ENCODE measurements around the gene MMP26. TPM values are rescaled to one million over a fixed set of nuclear protein-coding genes. Genes with fewer than 3 reads are reported as not detected.

Gene MMP26
- total and polyA plus RNA-seq, 10 of the 15 experiments (the other 5 are each of a cell fraction or from before 2014, with no cell fraction given) = not detected

DNA sequence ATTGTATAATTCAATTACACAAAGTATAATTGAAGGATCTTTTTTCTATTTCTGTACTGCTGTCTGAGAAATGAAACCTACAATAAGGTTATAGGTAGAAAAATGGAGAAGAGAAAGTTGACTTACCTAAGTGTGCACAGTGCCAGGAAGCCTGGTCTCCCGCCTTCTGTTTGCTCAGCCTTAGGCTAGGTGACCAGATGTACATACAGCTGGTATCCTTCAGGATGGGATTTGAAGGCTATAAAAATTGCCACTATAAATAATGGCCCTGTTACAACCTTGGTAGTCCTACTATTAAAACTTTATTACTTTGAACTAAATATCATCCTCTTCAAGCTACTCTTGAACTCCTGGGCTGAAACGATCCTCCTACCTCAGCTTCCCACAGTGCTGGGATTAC, 26.6 kb upstream of the MMP26 start:
- in situ Hi-C loops (cut with MboI) = no loop called here
- POLR2A ChIA-PET = no interaction called here
- Histone ChIP-seq H4K20me1 (ENCODE audit: control insufficient read depth, insufficient read depth) (no peaks in the 10 kb centered on the region), H3K4me2 (ENCODE audit: control insufficient read depth, insufficient read depth) (no peak overlapping the region), H2AFZ (ENCODE audit: control insufficient read depth, low read depth, low read length) (no peak overlapping the region), H3K4me1 (ENCODE audit: control insufficient read depth, insufficient read depth, low read length) (no peaks in the 10 kb centered on the region), H3K27ac (ENCODE audit: control insufficient read depth, insufficient read depth) (no peak overlapping the region), H3K36me3 (ENCODE audit: control insufficient read depth in 2 of 2, insufficient read depth in 2 of 2, low read length in 1 of 2) (no peaks in the 10 kb centered on the region; a peak in 1 of 4 replicates), H3K9me3 (replicated peaks; ENCODE audit: control insufficient read depth, insufficient read depth, low read length) (no peaks in the 10 kb centered on the region), H3K79me2 (ENCODE audit: control insufficient read depth, insufficient read depth, low read length) (no peaks in the 10 kb centered on the region), H3K9ac (ENCODE audit: control insufficient read depth, insufficient read depth, low read length) (no peak overlapping the region), H3K4me3 (no peak overlapping the region), H3K27me3 (replicated peaks in 1 of 2; ENCODE audit: control insufficient read depth in 2 of 2, insufficient read depth in 2 of 2, low read length in 1 of 2) (no peaks in the 10 kb centered on the region)
- CTCF ChIA-PET = no interaction called here
- no peak for ATAC-seq
- no peak for TF ChIP-seq ASH2L (IDR thresholded peaks at IDR 0.05; ENCODE audit: borderline replicate concordance, low read depth)
- TF ChIP-seq SPI1 (IDR thresholded peaks at IDR 0.05; ENCODE audit: borderline replicate concordance, insufficient read depth, low read depth, low read length) = no peak
- no peak for TF ChIP-seq IKZF2 (IDR thresholded peaks at IDR 0.05)
- no peak for TF ChIP-seq LARP7 (IDR thresholded peaks at IDR 0.05)
- TF ChIP-seq, protein P1, sequence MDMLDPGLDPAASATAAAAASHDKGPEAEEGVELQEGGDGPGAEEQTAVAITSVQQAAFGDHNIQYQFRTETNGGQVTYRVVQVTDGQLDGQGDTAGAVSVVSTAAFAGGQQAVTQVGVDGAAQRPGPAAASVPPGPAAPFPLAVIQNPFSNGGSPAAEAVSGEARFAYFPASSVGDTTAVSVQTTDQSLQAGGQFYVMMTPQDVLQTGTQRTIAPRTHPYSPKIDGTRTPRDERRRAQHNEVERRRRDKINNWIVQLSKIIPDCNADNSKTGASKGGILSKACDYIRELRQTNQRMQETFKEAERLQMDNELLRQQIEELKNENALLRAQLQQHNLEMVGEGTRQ (IDR thresholded peaks at IDR 0.05; ENCODE audit: borderline replicate concordance, low read depth, low read length) = no peak
- no peak for TF ChIP-seq RELA (IDR thresholded peaks at IDR 0.05; ENCODE audit: borderline replicate concordance, partially characterized antibody)
- TF ChIP-seq KLF5 (IDR thresholded peaks at IDR 0.05; ENCODE audit: partially characterized antibody) = no peak
- TF ChIP-seq ZNF217 (IDR thresholded peaks at IDR 0.05) = no peak
- TF ChIP-seq, protein P2, sequence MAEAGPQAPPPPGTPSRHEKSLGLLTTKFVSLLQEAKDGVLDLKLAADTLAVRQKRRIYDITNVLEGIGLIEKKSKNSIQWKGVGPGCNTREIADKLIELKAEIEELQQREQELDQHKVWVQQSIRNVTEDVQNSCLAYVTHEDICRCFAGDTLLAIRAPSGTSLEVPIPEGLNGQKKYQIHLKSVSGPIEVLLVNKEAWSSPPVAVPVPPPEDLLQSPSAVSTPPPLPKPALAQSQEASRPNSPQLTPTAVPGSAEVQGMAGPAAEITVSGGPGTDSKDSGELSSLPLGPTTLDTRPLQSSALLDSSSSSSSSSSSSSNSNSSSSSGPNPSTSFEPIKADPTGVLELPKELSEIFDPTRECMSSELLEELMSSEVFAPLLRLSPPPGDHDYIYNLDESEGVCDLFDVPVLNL (IDR thresholded peaks at IDR 0.05; ENCODE audit: low read depth, low read length) = no peak
- no peak for TF ChIP-seq SUZ12 (IDR thresholded peaks at IDR 0.05; ENCODE audit: unreplicated experiment)
- TF ChIP-seq SUPT20H (IDR thresholded peaks at IDR 0.05; ENCODE audit: borderline replicate concordance, control insufficient read depth, low read depth, low read length) = no peak
- no peak for TF ChIP-seq JUNB (IDR thresholded peaks at IDR 0.05)
- TF ChIP-seq, protein P3, sequence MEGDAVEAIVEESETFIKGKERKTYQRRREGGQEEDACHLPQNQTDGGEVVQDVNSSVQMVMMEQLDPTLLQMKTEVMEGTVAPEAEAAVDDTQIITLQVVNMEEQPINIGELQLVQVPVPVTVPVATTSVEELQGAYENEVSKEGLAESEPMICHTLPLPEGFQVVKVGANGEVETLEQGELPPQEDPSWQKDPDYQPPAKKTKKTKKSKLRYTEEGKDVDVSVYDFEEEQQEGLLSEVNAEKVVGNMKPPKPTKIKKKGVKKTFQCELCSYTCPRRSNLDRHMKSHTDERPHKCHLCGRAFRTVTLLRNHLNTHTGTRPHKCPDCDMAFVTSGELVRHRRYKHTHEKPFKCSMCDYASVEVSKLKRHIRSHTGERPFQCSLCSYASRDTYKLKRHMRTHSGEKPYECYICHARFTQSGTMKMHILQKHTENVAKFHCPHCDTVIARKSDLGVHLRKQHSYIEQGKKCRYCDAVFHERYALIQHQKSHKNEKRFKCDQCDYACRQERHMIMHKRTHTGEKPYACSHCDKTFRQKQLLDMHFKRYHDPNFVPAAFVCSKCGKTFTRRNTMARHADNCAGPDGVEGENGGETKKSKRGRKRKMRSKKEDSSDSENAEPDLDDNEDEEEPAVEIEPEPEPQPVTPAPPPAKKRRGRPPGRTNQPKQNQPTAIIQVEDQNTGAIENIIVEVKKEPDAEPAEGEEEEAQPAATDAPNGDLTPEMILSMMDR (IDR thresholded peaks at IDR 0.05 in 2 of 3, conservative IDR thresholded peaks at IDR 0.05 in 1 of 3; ENCODE audit: control insufficient read depth in 2 of 3, extremely low read depth in 1 of 3, insufficient read depth in 1 of 3, low read depth in 3 of 3, low read length in 3 of 3) = no peak
- no peak for DNase-seq (ENCODE audit: low read depth, low spot score)
- RAD21 ChIA-PET (ENCODE audit: unreplicated experiment) = no interaction called here
- no peak for FAIRE-seq
- intact Hi-C loops (cut with micrococcal nuclease; ENCODE audit: unreplicated experiment) = no loop called here
- 27% methylated on average over 2 of the region's 2 CpGs for WGBS (ENCODE audit: insufficient coverage, insufficient replicate concordance, low lambda C conversion rate, missing lambda C conversion rate)
- no TSS peak for BruUV-seq (replicated peaks)
- SMC1A ChIA-PET (ENCODE audit: uncharacterized antibody, unreplicated experiment) = no interaction called here
